ENCODE data around the gene CSNK1E.

DNA sequence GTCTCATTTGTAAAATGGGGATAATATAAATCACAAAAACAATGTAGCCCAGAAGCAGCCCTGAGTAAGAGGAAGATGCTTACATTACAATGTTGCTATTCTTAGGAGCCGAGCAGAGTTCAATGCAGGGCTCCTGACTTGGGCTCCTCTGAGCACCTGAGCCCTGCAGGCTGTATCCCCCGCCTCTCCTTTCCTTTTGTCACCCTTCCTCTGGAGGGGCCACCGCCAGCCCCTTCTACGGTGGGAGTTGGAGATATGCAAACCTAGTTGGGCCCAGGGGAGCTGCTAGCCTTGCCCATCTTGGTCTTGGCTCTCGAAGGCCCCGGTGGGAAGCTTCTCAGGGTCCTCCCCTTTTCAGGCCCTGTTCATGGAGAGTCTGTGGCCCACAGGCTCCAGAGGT is 8.4 kb upstream of the CSNK1E start:
- TF ChIP-seq, protein P1, sequence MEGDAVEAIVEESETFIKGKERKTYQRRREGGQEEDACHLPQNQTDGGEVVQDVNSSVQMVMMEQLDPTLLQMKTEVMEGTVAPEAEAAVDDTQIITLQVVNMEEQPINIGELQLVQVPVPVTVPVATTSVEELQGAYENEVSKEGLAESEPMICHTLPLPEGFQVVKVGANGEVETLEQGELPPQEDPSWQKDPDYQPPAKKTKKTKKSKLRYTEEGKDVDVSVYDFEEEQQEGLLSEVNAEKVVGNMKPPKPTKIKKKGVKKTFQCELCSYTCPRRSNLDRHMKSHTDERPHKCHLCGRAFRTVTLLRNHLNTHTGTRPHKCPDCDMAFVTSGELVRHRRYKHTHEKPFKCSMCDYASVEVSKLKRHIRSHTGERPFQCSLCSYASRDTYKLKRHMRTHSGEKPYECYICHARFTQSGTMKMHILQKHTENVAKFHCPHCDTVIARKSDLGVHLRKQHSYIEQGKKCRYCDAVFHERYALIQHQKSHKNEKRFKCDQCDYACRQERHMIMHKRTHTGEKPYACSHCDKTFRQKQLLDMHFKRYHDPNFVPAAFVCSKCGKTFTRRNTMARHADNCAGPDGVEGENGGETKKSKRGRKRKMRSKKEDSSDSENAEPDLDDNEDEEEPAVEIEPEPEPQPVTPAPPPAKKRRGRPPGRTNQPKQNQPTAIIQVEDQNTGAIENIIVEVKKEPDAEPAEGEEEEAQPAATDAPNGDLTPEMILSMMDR (IDR thresholded peaks at IDR 0.05): no peak
- TF ChIP-seq EP300 (IDR thresholded peaks at IDR 0.05) (no peak), POLR2AphosphoS5 (IDR thresholded peaks at IDR 0.05) (no peak), POLR2A (IDR thresholded peaks at IDR 0.05) (no peak)

Data from upper lobe of left lung (tissue), 4 donors.